PC-3 (cell line): Measurements from ENCODE around the gene EAF2.
"Not testable (repeated sequence)": the region's sequence is repeated elsewhere in the genome, so short reads cannot be mapped to it uniquely, and the experiment has no call there.

Experiments
- EZH2 ChIP-seq: fragments of 300-600 bp; sonication (generic); IDR thresholded peaks from one replicate; pipeline ENCODE4 v1.6.1; 2017; ENCODE audit warnings: antibody characterized with exemption, mild to moderate bottlenecking, low read length; ENCODE audit not compliant: unreplicated experiment
- TF ChIP-seq, protein P1 (sequence below): fragments of 300-600 bp; sonication (generic); conservative IDR thresholded peaks from 2 replicates; pipeline ENCODE4 v1.5.1; 2017; ENCODE audit warnings: antibody characterized with exemption, low read depth, mild to moderate bottlenecking, low read length

DNA sequence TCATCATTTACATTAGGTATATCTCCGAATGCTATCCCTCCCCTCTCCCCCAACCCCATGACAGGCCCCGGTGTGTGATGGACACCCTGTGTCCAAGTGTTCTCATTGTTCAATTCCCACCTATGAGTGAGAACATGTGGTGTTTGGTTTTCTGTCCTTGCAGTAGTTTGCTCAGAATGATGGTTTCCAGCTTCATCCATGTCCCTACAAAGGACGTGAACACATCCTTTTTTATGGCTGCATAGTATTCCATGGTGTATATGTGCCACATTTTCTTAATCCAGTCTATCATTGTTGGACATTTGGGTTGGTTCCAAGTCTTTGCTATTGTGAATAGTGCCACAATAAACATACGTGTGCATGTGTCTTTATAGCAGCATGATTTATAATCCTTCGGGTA is 22.8 kb downstream of the EAF2 start:
- TF ChIP-seq, protein P1, sequence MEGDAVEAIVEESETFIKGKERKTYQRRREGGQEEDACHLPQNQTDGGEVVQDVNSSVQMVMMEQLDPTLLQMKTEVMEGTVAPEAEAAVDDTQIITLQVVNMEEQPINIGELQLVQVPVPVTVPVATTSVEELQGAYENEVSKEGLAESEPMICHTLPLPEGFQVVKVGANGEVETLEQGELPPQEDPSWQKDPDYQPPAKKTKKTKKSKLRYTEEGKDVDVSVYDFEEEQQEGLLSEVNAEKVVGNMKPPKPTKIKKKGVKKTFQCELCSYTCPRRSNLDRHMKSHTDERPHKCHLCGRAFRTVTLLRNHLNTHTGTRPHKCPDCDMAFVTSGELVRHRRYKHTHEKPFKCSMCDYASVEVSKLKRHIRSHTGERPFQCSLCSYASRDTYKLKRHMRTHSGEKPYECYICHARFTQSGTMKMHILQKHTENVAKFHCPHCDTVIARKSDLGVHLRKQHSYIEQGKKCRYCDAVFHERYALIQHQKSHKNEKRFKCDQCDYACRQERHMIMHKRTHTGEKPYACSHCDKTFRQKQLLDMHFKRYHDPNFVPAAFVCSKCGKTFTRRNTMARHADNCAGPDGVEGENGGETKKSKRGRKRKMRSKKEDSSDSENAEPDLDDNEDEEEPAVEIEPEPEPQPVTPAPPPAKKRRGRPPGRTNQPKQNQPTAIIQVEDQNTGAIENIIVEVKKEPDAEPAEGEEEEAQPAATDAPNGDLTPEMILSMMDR = not testable (repeated sequence)
- TF ChIP-seq EZH2 = not testable (repeated sequence)
